ENCODE measurements around the gene OR4D1.

The OR4D1 gene

DNA sequence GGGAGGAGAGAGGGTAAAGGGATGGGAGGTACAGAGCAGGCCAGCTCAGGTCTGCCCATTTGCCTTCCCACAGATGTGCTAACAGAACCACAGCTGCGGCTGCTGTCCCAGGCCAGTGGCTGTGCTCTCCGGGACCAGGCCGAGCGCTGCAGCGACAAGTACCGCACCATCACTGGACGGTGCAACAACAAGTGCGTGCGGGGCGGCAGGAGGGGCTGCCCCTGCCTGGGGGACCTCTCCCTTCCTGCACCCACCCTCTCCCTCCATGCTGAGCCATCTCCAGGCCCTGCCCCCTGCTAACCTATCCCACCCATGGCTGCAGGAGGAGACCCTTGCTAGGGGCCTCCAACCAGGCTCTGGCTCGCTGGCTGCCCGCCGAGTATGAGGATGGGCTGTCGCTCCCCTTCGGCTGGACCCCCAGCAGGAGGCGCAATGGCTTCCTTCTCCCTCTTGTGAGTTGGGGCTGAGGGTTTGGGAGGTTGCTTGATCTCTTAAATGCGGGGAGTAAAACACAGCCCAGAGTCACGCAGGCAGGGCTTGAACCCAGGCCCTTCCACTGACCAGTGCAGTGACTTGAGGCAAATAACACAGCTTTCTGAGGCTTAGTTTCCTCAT, 45.6 kb downstream of the OR4D1 start:
- DNase-seq (ENCODE audit: low read depth) = no peak

DNA sequence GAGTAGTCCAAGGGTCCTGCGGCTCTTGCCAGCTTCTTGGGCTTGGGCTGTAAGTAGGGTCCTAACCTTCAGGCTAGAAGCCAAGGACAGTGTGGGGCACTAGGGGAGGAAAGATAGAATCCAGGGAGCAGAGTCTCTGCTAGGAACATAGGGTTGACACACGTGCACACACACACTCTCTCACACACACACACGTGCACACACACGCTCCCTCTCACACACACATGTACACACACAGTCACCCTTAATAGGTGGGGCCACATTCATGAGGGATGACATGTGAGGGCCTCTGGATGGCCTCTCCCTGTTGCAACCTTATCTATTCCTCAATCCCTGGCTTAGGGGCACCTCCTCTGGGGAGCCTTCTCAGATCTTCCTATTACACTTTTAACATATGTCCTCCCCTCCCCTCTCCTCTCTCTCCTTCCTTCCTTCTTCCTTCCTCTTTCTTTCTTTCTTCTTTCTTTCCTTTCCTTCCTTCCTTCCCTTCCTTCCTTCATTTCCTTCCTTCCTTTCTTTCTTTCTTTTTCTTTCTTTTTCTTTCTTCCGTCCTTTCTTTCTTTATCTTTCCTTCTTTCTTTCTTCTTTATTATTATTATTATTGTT, 47.4 kb downstream of the OR4D1 start:
- no peak for DNase-seq (ENCODE audit: low read depth)

DNA sequence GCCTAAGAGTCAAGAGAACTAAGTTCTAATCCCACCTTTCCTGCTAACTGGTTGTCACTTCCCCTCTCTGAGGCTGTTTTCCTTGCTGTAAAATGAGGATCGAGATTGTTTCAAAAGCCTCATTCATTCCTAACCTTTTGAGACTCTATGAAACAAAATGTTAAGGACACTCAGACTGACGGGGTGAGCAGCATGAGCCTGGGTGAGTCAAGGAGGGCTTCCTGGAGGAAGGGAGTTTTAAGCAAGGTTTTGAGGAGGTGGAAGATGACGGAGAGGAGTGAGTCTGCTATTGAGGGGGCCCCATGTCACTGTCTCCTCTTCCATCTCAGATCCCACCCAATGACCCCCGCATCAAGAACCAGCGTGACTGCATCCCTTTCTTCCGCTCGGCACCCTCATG, 48.4 kb downstream of the OR4D1 start:
- DNase-seq (ENCODE audit: low read depth) = no peak

DNA sequence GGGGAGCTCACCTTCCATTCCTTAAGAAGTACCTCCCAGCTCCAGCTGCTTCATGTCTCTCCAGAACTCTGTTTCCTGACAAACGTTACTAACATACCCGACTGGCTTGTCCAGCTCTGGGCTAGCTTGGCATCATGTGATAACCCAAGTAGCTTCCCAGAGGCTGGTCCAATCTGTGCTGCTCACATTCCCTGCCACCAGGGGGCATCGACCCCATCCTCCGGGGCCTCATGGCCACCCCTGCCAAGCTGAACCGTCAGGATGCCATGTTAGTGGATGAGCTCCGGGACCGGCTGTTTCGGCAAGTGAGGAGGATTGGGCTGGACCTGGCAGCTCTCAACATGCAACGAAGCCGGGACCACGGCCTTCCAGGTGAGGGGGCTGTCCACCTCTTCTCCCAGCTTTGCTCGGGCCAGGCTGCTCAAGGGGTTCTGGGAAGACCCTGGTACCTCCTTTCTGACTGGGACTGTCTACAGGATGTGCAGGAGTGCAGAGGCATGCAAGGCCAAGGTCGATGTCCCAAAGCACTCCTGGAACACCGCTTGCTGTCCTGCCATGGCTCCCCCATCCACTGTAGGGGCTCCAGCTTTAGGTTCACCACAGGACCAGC, 51.9 kb downstream of the OR4D1 start:
- peak; percentile 22 for DNase-seq (ENCODE audit: low read depth)

DNA sequence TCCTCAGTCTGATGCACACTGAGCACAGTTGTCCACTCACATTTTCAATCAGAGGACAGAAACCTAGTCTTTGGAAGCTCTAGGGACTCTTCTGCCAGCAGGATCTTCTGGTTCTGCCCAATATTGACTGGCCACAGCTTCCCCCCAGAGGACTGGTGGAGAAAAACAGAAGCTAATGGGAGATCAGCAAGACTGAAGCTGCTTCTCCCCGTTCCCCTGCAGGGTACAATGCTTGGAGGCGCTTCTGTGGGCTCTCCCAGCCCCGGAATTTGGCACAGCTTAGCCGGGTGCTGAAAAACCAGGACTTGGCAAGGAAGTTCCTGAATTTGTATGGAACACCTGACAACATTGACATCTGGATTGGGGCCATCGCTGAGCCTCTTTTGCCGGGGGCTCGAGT, 54.7 kb downstream of the OR4D1 start:
- no peak for DNase-seq (ENCODE audit: low read depth)

DNA sequence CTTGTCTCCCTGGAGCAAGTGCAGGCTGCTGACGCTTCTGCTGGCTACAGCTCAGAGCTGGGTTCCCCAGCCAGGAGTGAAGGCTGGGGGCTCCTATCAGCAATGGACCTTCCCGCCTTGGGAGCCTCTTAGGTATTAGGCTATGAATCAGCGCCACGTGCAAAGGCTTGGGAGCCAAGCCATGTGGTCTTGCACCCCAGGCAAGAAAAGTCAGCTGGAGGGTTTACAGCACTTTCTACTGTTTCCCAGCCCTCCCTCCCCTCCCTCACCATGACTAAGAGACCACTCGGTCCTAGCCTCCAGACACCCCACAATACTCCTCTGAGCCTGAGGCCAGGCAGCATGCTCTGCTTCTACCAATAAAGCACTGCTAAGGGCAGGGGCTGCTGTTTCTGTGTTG, 56.6 kb downstream of the OR4D1 start:
- no peak for DNase-seq (ENCODE audit: low read depth)

DNA sequence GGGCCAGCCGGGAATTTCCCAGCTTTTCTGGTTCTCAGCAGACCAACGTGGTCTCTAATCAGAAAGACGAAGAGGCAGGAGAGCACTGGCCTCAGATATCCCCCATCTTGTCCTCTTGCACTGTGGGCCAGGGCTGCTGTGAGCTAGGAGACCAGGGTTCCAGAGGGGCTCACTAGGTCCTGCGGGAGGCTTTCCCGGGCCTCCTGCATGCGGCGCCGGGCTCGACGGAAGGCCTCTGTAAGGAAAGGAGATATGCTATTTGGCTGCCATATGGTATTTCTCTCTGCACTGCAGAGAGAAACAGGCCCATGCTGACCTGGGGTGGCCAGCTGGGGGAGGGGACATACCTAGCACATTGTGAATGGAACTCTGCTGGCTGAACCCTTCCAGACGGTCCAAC, 57.8 kb downstream of the OR4D1 start:
- DNase-seq (ENCODE audit: low read depth) = no peak

DNA sequence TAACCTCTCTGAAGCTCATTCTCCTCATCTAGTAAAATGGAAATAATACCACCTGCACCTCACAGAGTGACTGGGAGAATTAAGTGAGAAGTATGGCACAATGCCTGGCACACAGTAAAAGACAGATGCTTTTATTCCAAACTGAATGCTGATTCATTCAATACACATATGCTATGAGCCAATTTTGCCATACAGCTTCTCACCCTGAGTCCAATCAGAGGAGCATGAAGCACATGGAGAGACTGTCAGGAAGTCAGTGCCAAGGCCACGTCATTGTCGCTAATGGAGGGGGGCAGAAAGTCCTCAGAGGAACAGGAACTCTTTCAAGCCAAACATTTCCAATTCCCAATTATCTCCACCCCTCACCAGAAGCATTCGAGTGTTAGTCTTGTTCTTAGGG, 59.3 kb downstream of the OR4D1 start:
- no peak for DNase-seq (ENCODE audit: low read depth)

DNA sequence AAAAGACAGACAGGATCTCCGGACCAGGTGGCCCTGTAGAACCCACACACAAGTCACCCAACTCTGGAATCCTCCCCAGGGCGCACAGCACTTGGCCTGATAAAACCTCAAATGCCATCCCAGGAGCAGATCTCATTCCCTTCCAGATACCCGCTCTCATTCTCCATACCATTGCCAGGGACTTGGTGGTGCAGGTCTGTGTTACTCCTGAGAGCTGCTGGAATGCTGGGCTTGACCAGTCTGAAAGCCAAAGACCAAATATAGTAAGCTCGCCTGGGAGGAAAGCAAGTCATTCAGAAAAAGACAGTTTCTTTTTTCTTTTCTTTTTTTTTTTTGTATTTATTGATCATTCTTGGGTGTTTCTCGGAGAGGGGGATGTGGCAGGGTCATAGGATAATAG, 60.2 kb downstream of the OR4D1 start:
- DNase-seq (ENCODE audit: low read depth) = no peak
